GM21528 (cell line): ENCODE measurements around the gene BRIP1.

ENCODE experiments used
- ATAC-seq: cut with Tn5 transposase; IDR thresholded peaks from one replicate; pipeline ENCODE4 v1.9.1; 2021; ENCODE audit warnings: mild to moderate bottlenecking, moderate library complexity; ENCODE audit not compliant: unreplicated experiment, low FRiP score

BRIP1 gene

GRCh38 chr17:61646482-61646881 lies 216.8 kb downstream of the BRIP1 start:
- no peak for ATAC-seq

- ATAC-seq = no peak
Measured at GRCh38 chr17:61645920-61646319, 217.4 kb downstream of the BRIP1 start.

- no peak for ATAC-seq
Measured at GRCh38 chr17:61644800-61645774, 218.2 kb downstream of the BRIP1 start.

- ATAC-seq = no peak
Measured at GRCh38 chr17:61642768-61643167, 220.6 kb downstream of the BRIP1 start.

GRCh38 chr17:61641715-61642114 lies 221.6 kb downstream of the BRIP1 start:
- no peak for ATAC-seq

GRCh38 chr17:61641084-61641483 lies 222.2 kb downstream of the BRIP1 start:
- ATAC-seq = no peak

- ATAC-seq = no peak
Measured at GRCh38 chr17:61639818-61640217, 223.5 kb downstream of the BRIP1 start.

- no peak for ATAC-seq
Measured at GRCh38 chr17:61638087-61638486, 225.2 kb downstream of the BRIP1 start.

- no peak for ATAC-seq
Measured at GRCh38 chr17:61635913-61636432, 227.4 kb downstream of the BRIP1 start.

GRCh38 chr17:61634942-61635538 lies 228.3 kb downstream of the BRIP1 start:
- no peak for ATAC-seq

GRCh38 chr17:61634011-61634539 lies 229.3 kb downstream of the BRIP1 start:
- ATAC-seq = no peak

GRCh38 chr17:61632826-61633225 lies 230.5 kb downstream of the BRIP1 start:
- ATAC-seq = no peak

- ATAC-seq = no peak
Measured at GRCh38 chr17:61631800-61632199, 231.5 kb downstream of the BRIP1 start.
